NCI-H446 treated with DMSO at 0.1 percent for 48 hours (cell line): Measurements from ENCODE around the gene TCF4.
"Not testable (repeated sequence)": the region's sequence is repeated elsewhere in the genome, so short reads cannot be mapped to it uniquely, and the experiment has no call there.

Source experiments
- DNase-seq: peaks from one replicate; lab custom pipeline; 2025; lab: John Stamatoyannopoulos, UW

The TCF4 gene

GRCh38 chr18:55475467-55475866 is 112.5 kb downstream of the TCF4 start:
- DNase-seq: no peak

GRCh38 chr18:55473560-55473959 is 114.4 kb downstream of the TCF4 start:
- DNase-seq: no peak

- no peak for DNase-seq
Measured at GRCh38 chr18:55473058-55473457, 114.9 kb downstream of the TCF4 start.

GRCh38 chr18:55470826-55471225 is 117.2 kb downstream of the TCF4 start:
- peak; percentile 76 for DNase-seq

- DNase-seq: not testable (repeated sequence)
Measured at GRCh38 chr18:55469134-55469533, 118.9 kb downstream of the TCF4 start.

- DNase-seq: no peak
Measured at GRCh38 chr18:55466789-55467188, 121.2 kb downstream of the TCF4 start.

GRCh38 chr18:55465313-55465712 is 122.7 kb downstream of the TCF4 start:
- DNase-seq: no peak

GRCh38 chr18:55464581-55464980 is 123.4 kb downstream of the TCF4 start:
- DNase-seq: no peak

- no peak for DNase-seq
Measured at GRCh38 chr18:55462652-55463051, 125.3 kb downstream of the TCF4 start.

- DNase-seq: no peak
Measured at GRCh38 chr18:55461848-55462247, 126.1 kb downstream of the TCF4 start.

GRCh38 chr18:55458456-55459203 is 129.4 kb downstream of the TCF4 start:
- DNase-seq: no peak

- DNase-seq: no peak
Measured at GRCh38 chr18:55457028-55457427, 131.0 kb downstream of the TCF4 start.

- no peak for DNase-seq
Measured at GRCh38 chr18:55455938-55456337, 132.1 kb downstream of the TCF4 start.

GRCh38 chr18:55453186-55453585 is 134.8 kb downstream of the TCF4 start:
- no peak for DNase-seq

- DNase-seq: peak; percentile 71
Measured at GRCh38 chr18:55452123-55452611, 135.8 kb downstream of the TCF4 start.

GRCh38 chr18:55449412-55450140 is 138.4 kb downstream of the TCF4 start:
- DNase-seq: no peak

GRCh38 chr18:55448420-55448819 is 139.6 kb downstream of the TCF4 start:
- no peak for DNase-seq

GRCh38 chr18:55447672-55448018 is 140.3 kb downstream of the TCF4 start:
- DNase-seq: no peak

- DNase-seq: no peak
Measured at GRCh38 chr18:55446996-55447671, 140.9 kb downstream of the TCF4 start.

- no peak for DNase-seq
Measured at GRCh38 chr18:55444536-55444935, 143.5 kb downstream of the TCF4 start.

GRCh38 chr18:55443776-55444175 is 144.2 kb downstream of the TCF4 start:
- no peak for DNase-seq

GRCh38 chr18:55442561-55442960 is 145.4 kb downstream of the TCF4 start:
- no peak for DNase-seq

- no peak for DNase-seq
Measured at GRCh38 chr18:55440988-55441387, 147.0 kb downstream of the TCF4 start.
